Large intestine (tissue), 3 donors: ENCODE measurements around the gene TLL2. TPM values are rescaled to one million over a fixed set of nuclear protein-coding genes. Genes with fewer than 3 reads are reported as not detected.
A peak's percentile ranks its signal among the peaks of the same experiment; 100 is the strongest.

ENCODE experiments used
- DNase-seq, 2 donors: peaks; one replicate each; pipeline versions ENCODE4 v3.0.0 to v3.0.0-alpha.2; 2013
- H3K27ac ChIP-seq: one replicate; pipeline ENCODE4 v1.5.1; 2013; ENCODE audit warnings: low read length
- H3K27me3 ChIP-seq: 2 replicates; pipeline ENCODE4 v1.6.1; 2013; ENCODE audit warnings: low read length; ENCODE audit not compliant: control insufficient read depth, insufficient read depth
- H3K36me3 ChIP-seq: 2 replicates; pipeline ENCODE4 v1.6.1; 2013; ENCODE audit warnings: low read length; ENCODE audit not compliant: control insufficient read depth, insufficient read depth
- H3K4me1 ChIP-seq: one replicate; pipeline ENCODE4 v1.6.1; 2013; ENCODE audit warnings: low read length; ENCODE audit not compliant: control insufficient read depth, insufficient read depth
- H3K4me3 ChIP-seq: one replicate; pipeline ENCODE4 v1.5.1; 2013; ENCODE audit warnings: low read length
- H3K9me3 ChIP-seq: one replicate; pipeline ENCODE4 v1.6.1; 2013; ENCODE audit warnings: mild to moderate bottlenecking, low read depth, low read length, moderate library complexity; ENCODE audit not compliant: control insufficient read depth
- WGBS: methylation state at CpG from one replicate; pipeline ENCODE4 v1.1.5; 2013; ENCODE audit warnings: low lambda C conversion rate; ENCODE audit not compliant: insufficient coverage; 5-methylcytosine and 5-hydroxymethylcytosine counted together
- polyA plus RNA-seq: library from polyadenylated mRNA; unstranded; fragments of 120-200 nt; gene quantifications from one replicate; pipeline ENCODE4 v1.2.1, GENCODE V29; 2013

The TLL2 gene
- polyA plus RNA-seq, 1 donor = 0.99 TPM

DNA sequence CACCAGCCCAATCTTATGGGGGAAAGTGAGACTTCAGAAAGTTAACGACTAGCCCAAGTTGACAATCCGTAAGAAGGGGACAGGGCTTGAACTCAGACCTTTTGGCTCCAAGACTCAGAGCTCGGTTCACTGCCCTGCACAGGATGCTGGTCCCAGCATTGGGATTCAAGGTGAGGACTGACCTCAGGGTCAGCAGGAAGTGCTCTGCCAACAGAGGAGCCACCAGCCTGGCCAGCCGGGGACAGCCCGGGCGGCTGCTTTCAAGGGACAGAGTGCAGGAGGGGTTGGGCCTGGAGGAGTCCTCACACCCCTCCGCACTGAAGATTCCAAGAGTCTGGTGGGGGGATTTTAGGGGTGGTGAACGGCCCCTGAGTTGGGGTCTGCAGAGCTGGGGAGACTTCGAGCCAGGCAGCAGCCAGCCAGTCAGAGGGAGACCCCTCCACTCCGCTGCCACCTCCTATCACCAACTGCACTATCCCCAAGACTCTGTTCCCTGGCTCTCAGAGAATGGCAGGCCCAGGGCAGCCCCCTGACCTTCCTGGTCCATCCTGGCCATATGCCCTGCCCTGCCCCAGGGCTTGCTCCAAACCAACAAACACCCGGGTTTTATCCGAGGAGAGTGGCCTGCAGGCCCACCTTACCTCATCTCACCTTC, 19.7 kb downstream of the TLL2 start:
- no peak for DNase-seq
- no CpG with 5 or more reads among the region's 12 CpGs for WGBS
- peaks cover 13% of the 10 kb centered on the region for H3K27me3 ChIP-seq
- H3K36me3 ChIP-seq = no peaks in the 10 kb centered on the region
- H3K4me3 ChIP-seq = no peak overlapping the region
- no peaks in the 10 kb centered on the region for H3K4me1 ChIP-seq
- no peak overlapping the region for H3K27ac ChIP-seq
- no peaks in the 10 kb centered on the region for H3K9me3 ChIP-seq

DNA sequence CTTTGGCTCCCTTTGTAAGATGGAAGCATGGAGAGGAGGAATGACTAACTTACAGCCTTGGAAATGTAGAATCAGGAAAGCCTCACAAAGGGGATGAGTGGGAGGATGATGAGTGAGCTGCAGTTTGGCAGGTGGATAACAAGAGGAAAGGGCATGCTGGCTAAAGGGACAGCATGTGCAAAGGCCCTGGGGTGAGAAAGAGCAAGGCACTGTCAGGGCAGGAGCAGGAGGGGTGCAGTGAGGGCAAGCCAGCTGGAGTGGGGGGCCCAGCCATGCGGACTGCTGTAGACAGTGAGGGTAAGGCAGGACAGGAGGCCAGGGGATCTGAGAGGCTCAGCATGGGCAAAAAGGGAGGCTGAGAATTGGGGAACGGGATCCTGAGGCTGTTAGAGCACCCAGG, 20.5 kb downstream of the TLL2 start:
- Histone ChIP-seq H3K4me3 (no peak overlapping the region), H3K27ac (no peak overlapping the region), H3K36me3 (no peaks in the 10 kb centered on the region), H3K27me3 (peaks cover 10% of the 10 kb centered on the region), H3K9me3 (no peaks in the 10 kb centered on the region), H3K4me1 (no peaks in the 10 kb centered on the region)
- DNase-seq = no peak
- WGBS = no CpG with 5 or more reads among the region's 2 CpGs

GRCh38 chr10:96491303-96491702, 22.4 kb downstream of the TLL2 start:
- H3K27ac ChIP-seq = no peak overlapping the region
- H3K27me3 ChIP-seq = peaks cover 10% of the 10 kb centered on the region
- WGBS = no CpG with 5 or more reads among the region's 3 CpGs
- H3K36me3 ChIP-seq = no peaks in the 10 kb centered on the region
- no peak overlapping the region for H3K4me3 ChIP-seq
- H3K9me3 ChIP-seq = no peaks in the 10 kb centered on the region
- no peak for DNase-seq
- no peaks in the 10 kb centered on the region for H3K4me1 ChIP-seq

DNA sequence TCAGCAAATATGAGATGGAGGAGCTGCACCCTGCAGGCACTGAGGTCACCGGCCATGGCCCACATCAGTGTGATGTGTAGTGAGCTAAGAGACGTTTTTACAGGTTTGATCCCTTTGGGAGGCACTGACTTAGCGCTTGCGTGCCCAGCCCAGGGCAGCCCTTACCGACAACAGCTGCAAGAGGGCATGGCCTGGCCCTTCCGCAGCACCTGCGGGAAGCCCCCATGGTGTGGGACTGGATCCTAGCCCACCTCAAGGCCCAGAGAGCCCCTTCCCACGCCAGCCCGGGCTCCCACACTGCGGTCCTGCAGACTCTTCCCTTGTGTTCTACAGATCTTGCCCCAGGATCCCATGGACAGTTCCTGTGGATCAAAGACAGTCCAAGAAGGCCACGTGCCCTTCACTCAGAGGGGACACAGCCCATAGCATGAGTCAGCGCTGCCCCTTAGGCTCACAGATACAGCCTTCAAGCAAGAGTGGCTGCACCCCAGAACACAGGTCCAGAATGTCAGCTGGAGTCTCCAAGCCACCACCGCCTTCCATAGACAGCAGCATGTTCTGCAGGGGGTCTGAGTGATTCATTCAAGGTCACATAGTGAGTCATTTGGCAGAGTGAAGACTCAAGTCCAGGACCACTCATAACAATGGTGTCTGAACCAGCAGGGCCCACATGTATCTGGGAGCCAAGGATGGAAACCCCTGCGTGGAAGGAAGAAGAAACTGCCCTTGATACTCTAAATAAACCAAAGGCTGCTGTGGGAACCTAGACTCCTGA, 25.4 kb downstream of the TLL2 start:
- H3K27ac ChIP-seq = no peak overlapping the region
- no peak overlapping the region for H3K4me3 ChIP-seq
- H3K4me1 ChIP-seq = no peaks in the 10 kb centered on the region
- no CpG with 5 or more reads among the region's 14 CpGs for whole genome bisulfite sequencing
- H3K36me3 ChIP-seq = no peaks in the 10 kb centered on the region
- no peaks in the 10 kb centered on the region for H3K9me3 ChIP-seq
- no peak for DNase-seq
- peaks cover 5% of the 10 kb centered on the region for H3K27me3 ChIP-seq

DNA sequence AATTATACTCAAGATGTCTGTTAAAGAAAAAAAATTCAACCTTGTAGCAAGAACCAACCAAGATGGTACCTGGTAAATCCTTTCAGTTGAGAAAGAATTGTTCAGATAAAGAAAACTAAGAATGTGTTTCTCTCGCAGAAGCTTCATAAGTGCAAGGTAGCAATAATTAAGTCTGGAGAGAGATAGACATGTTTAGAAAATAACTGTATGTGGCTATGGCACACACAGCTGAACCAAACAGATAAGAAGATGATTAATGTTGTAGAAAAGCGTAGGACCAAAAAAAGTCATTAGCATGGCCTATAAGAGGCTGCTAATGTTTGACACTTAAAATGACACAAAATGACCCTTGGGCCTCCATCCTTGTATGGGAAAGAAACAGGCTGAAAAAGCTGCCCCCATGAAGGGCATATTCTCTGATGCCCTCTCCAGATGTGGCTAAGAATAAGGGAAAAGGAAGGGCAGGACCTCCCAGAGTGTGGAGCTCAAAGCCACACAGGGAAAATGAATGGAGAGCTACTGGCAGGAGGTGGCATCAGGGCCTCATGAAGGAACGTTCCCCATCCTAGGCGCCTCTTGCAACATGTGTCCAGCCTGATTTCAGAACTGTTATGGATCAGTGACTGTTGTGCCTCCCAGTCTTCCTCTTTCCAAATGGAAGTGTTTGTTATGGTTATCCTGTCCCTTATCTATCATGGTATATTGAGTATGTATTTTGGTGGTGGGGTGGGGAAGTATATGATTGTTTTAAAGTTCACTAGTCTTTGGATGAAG, 30.7 kb downstream of the TLL2 start:
- Histone ChIP-seq H3K9me3 (no peaks in the 10 kb centered on the region), H3K4me3 (no peak overlapping the region), H3K27me3 (peaks cover 20% of the 10 kb centered on the region), H3K4me1 (no peaks in the 10 kb centered on the region), H3K36me3 (no peaks in the 10 kb centered on the region), H3K27ac (no peak overlapping the region)
- DNase-seq = no peak
- WGBS = 100% methylated on average over 1 of the region's 4 CpGs

DNA sequence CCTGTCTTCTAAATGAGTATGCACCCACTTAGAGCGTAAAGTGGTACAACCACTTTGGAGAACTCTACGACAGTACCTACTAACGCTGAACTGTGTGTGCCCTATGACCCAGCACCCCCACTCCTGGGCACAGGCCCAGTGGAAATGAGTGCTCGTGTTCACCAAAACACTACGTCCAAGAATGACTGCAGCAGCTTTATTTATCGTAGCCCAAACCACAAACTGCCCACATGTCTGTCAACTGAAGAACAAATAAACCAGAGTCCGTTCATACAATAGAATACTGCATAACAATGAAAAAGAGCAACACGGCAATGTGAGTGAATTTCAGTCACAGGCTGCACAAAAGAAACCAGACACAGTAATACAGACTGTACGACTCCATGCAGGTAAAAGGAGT, 35.4 kb downstream of the TLL2 start:
- no peaks in the 10 kb centered on the region for H3K4me1 ChIP-seq
- H3K27ac ChIP-seq = no peak overlapping the region
- peaks cover 29% of the 10 kb centered on the region for H3K27me3 ChIP-seq
- no peaks in the 10 kb centered on the region for H3K9me3 ChIP-seq
- no peak for DNase-seq
- whole genome bisulfite sequencing = no CpG with 5 or more reads among the region's 9 CpGs
- H3K36me3 ChIP-seq = no peaks in the 10 kb centered on the region
- H3K4me3 ChIP-seq = no peak overlapping the region

DNA sequence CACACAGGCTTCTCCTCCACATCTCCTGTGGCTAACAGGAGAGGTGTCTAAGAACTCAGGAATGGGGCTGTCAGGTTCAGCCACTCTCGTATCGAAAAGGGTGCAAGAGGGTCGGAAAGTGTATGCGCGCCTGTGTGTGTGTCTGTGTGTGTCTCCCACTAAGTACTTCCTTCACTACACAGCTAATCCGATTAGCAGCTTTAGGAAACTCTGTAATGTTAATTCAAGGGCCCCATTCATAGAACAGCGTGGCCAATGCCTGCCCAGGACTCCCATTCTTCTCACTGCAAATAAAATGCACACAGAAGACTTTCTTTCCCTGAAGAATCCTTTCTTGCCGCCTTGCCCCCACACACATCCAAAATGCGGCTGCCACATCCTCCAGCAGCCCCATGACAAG, 39.9 kb downstream of the TLL2 start:
- H3K27me3 ChIP-seq = peaks cover 14% of the 10 kb centered on the region
- H3K9me3 ChIP-seq = no peaks in the 10 kb centered on the region
- WGBS = no CpG with 5 or more reads among the region's 9 CpGs
- no peak for DNase-seq
- H3K27ac ChIP-seq = no peak overlapping the region
- H3K36me3 ChIP-seq = no peaks in the 10 kb centered on the region
- no peak overlapping the region for H3K4me3 ChIP-seq
- H3K4me1 ChIP-seq = no peaks in the 10 kb centered on the region

DNA sequence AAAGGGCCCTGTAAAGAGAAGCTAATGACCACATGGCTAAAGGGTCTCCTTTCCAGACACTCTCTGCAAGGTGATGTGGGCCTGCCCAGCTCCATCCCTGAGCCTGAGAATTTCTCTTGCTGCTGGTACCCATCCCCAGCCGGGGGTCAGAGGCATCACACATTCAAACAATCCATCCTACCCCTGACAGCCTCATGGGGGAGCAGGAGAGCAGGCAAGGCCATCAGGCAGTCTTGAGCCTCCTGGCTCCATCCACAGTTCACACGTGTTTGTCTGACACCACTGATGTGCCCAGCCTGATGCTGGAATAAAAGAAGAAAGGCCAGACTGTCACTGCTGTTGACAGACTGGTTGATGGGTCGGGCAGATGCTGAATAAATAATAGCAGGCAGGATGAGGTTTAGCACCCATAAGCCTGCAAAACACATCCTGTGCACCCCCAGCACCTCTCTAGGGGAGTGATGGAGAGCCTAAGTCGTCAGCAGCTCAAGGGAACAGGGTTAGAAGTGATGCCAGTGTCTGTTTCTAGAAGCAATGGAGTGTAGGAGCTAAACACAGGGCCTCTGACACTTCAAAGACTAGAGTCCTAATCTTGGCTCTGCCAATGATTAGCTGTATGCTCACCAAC, 43.5 kb downstream of the TLL2 start:
- no peaks in the 10 kb centered on the region for H3K4me1 ChIP-seq
- WGBS = no CpG with 5 or more reads among the region's 4 CpGs
- no peak overlapping the region for H3K4me3 ChIP-seq
- peak in 1 of 2 donors; percentile 13 for DNase-seq
- H3K27ac ChIP-seq = no peak overlapping the region
- no peaks in the 10 kb centered on the region for H3K36me3 ChIP-seq
- peaks cover 19% of the 10 kb centered on the region for H3K27me3 ChIP-seq
- H3K9me3 ChIP-seq = no peaks in the 10 kb centered on the region

- Histone ChIP-seq H3K36me3 (no peaks in the 10 kb centered on the region), H3K27ac (no peak overlapping the region), H3K4me1 (no peaks in the 10 kb centered on the region), H3K27me3 (peaks cover 10% of the 10 kb centered on the region), H3K4me3 (no peak overlapping the region), H3K9me3 (no peaks in the 10 kb centered on the region)
- DNase-seq = no peak
- no CpG with 5 or more reads among the region's 5 CpGs for WGBS
Measured at GRCh38 chr10:96468845-96469244, 44.9 kb downstream of the TLL2 start.

DNA sequence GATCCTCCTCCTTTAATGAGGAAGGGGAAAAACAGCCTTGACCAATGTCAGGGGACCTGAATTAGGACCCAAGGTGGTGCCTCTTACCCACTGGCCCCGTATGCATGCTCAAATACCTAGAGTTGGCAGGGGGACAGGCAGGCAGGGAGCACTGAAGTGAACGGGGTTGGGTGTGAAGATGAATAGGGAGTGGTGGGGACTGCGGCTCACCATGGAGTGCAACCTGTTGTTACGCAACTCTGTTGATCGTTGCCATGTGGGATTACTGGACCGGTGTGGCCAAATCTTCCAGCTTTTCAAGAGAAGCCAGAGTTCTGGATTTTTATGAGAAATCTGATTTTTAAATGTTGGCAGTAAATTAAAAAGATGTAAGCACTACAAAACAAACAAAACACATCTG, 48.1 kb downstream of the TLL2 start:
- 100% methylated on average over 1 of the region's 6 CpGs for WGBS
- no peak for DNase-seq
- H3K27me3 ChIP-seq = peaks cover 13% of the 10 kb centered on the region
- no peaks in the 10 kb centered on the region for H3K4me1 ChIP-seq
- H3K9me3 ChIP-seq = no peaks in the 10 kb centered on the region
- H3K4me3 ChIP-seq = no peak overlapping the region
- no peak overlapping the region for H3K27ac ChIP-seq
- H3K36me3 ChIP-seq = no peaks in the 10 kb centered on the region
